ENCODE measurements around the gene CGN.

CGN gene

GRCh38 chr1:151478923-151479322 is 32.3 kb upstream of the CGN start:
- Histone ChIP-seq H4K20me1 (ENCODE audit: insufficient read depth, low read length) (no peaks in the 10 kb centered on the region), H3K27ac (ENCODE audit: low read length) (no peak overlapping the region), H2AFZ (ENCODE audit: low read depth, low read length) (no peak overlapping the region), H3K36me3 (ENCODE audit: insufficient read depth, low read length) (no peaks in the 10 kb centered on the region), H3K79me2 (ENCODE audit: insufficient read depth, low read length) (no peaks in the 10 kb centered on the region), H3K27me3 (ENCODE audit: insufficient read depth, low read length, poor library complexity) (no peaks in the 10 kb centered on the region), H3K4me2 (ENCODE audit: insufficient read depth, low read length) (no peak overlapping the region), H3K9ac (ENCODE audit: low read depth, low read length) (no peak overlapping the region), H3K4me3 (ENCODE audit: low read depth in 1 of 2, low read length in 2 of 2) (no peak overlapping the region), H3K4me1 (ENCODE audit: insufficient read depth, low read length) (no peaks in the 10 kb centered on the region), H3K9me3 (ENCODE audit: insufficient read depth, low read length, severe bottlenecking) (peaks cover 9% of the 10 kb centered on the region)
- no peak for DNase-seq
- TF ChIP-seq, protein P1, sequence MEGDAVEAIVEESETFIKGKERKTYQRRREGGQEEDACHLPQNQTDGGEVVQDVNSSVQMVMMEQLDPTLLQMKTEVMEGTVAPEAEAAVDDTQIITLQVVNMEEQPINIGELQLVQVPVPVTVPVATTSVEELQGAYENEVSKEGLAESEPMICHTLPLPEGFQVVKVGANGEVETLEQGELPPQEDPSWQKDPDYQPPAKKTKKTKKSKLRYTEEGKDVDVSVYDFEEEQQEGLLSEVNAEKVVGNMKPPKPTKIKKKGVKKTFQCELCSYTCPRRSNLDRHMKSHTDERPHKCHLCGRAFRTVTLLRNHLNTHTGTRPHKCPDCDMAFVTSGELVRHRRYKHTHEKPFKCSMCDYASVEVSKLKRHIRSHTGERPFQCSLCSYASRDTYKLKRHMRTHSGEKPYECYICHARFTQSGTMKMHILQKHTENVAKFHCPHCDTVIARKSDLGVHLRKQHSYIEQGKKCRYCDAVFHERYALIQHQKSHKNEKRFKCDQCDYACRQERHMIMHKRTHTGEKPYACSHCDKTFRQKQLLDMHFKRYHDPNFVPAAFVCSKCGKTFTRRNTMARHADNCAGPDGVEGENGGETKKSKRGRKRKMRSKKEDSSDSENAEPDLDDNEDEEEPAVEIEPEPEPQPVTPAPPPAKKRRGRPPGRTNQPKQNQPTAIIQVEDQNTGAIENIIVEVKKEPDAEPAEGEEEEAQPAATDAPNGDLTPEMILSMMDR (IDR thresholded peaks at IDR 0.05; ENCODE audit: borderline replicate concordance, extremely low read depth, low read length, poor library complexity, severe bottlenecking): no peak
- TF ChIP-seq EZH2 (IDR thresholded peaks at IDR 0.05; ENCODE audit: borderline replicate concordance, low read depth, low read length, severe bottlenecking): no peak
- ATAC-seq (ENCODE audit: insufficient read depth, low read depth): no peak

GRCh38 chr1:151479462-151479861 is 31.7 kb upstream of the CGN start:
- peaks cover 9% of the 10 kb centered on the region for H3K9me3 ChIP-seq (ENCODE audit: insufficient read depth, low read length, severe bottlenecking)
- no peak overlapping the region for H2AFZ ChIP-seq (ENCODE audit: low read depth, low read length)
- H3K27me3 ChIP-seq (ENCODE audit: insufficient read depth, low read length, poor library complexity): no peaks in the 10 kb centered on the region
- DNase-seq (no peak), ATAC-seq (ENCODE audit: insufficient read depth, low read depth) (no peak)
- H3K27ac ChIP-seq (ENCODE audit: low read length): no peak overlapping the region
- H3K4me3 ChIP-seq (ENCODE audit: low read depth in 1 of 2, low read length in 2 of 2): no peak overlapping the region
- no peaks in the 10 kb centered on the region for H3K79me2 ChIP-seq (ENCODE audit: insufficient read depth, low read length)
- H3K4me1 ChIP-seq (ENCODE audit: insufficient read depth, low read length): no peaks in the 10 kb centered on the region
- no peaks in the 10 kb centered on the region for H3K36me3 ChIP-seq (ENCODE audit: insufficient read depth, low read length)
- H4K20me1 ChIP-seq (ENCODE audit: insufficient read depth, low read length): no peaks in the 10 kb centered on the region
- TF ChIP-seq EZH2 (IDR thresholded peaks at IDR 0.05; ENCODE audit: borderline replicate concordance, low read depth, low read length, severe bottlenecking): no peak
- TF ChIP-seq, protein P1 (IDR thresholded peaks at IDR 0.05; ENCODE audit: borderline replicate concordance, extremely low read depth, low read length, poor library complexity, severe bottlenecking): no peak
- H3K9ac ChIP-seq (ENCODE audit: low read depth, low read length): no peak overlapping the region
- H3K4me2 ChIP-seq (ENCODE audit: insufficient read depth, low read length): no peak overlapping the region

- Histone ChIP-seq H3K27ac (ENCODE audit: low read length) (no peak overlapping the region), H3K36me3 (ENCODE audit: insufficient read depth, low read length) (no peaks in the 10 kb centered on the region), H3K4me2 (ENCODE audit: insufficient read depth, low read length) (no peak overlapping the region), H3K27me3 (ENCODE audit: insufficient read depth, low read length, poor library complexity) (no peaks in the 10 kb centered on the region), H4K20me1 (ENCODE audit: insufficient read depth, low read length) (no peaks in the 10 kb centered on the region), H3K79me2 (ENCODE audit: insufficient read depth, low read length) (no peaks in the 10 kb centered on the region), H3K4me3 (ENCODE audit: low read depth in 1 of 2, low read length in 2 of 2) (no peak overlapping the region), H3K9me3 (ENCODE audit: insufficient read depth, low read length, severe bottlenecking) (peaks cover 9% of the 10 kb centered on the region), H3K9ac (ENCODE audit: low read depth, low read length) (no peak overlapping the region), H2AFZ (ENCODE audit: low read depth, low read length) (no peak overlapping the region), H3K4me1 (ENCODE audit: insufficient read depth, low read length) (no peaks in the 10 kb centered on the region)
- ATAC-seq (ENCODE audit: insufficient read depth, low read depth) (no peak), DNase-seq (no peak)
- TF ChIP-seq EZH2 (IDR thresholded peaks at IDR 0.05; ENCODE audit: borderline replicate concordance, low read depth, low read length, severe bottlenecking): no peak
- TF ChIP-seq, protein P1 (IDR thresholded peaks at IDR 0.05; ENCODE audit: borderline replicate concordance, extremely low read depth, low read length, poor library complexity, severe bottlenecking): no peak
Measured at GRCh38 chr1:151482017-151482416, 29.2 kb upstream of the CGN start.
